B cell (primary cell): ENCODE data around the gene KIAA1217. TPM values are rescaled to one million over a fixed set of nuclear protein-coding genes. Genes with fewer than 3 reads are reported as not detected.

ENCODE experiments used
- ATAC-seq: fragments of 200-7000 bp; cut with Tn5 transposase; one replicate; pipeline ENCODE4 v1.10.0; 2021; ENCODE audit warnings: low read depth, mild to moderate bottlenecking, moderate number of reproducible peaks, moderate library complexity
- CTCF ChIA-PET: fragments of 350-600 bp; sonication (Branson Sonifier 250); formaldehyde crosslinking; loops from one replicate; lab custom pipeline; 2021; ENCODE audit warnings: antibody characterized with exemption, inconsistent platforms; lab: Charles Lee
- POLR2A ChIA-PET: fragments of 350-600 bp; sonication (Branson Sonifier 250); formaldehyde crosslinking; loops from one replicate; lab custom pipeline; 2021; ENCODE audit warnings: antibody characterized with exemption; lab: Charles Lee
- DNase-seq: peaks from one replicate; pipeline ENCODE4 v3.0.0; 2013
- H2AFZ ChIP-seq: 2 replicates; pipeline ENCODE4 v1.6.1; 2012; ENCODE audit warnings: mild to moderate bottlenecking, low read depth, low read length; ENCODE audit not compliant: insufficient read depth, poor library complexity, severe bottlenecking
- H3K27ac ChIP-seq, 2 donors: 1 replicate in 1 of 2; 2 replicates in 1 of 2; pipeline ENCODE4 v1.5.1; 2012 to 2013; ENCODE audit warnings: low read length in 2 of 2, mild to moderate bottlenecking in 2 of 2, moderate library complexity in 1 of 2
- H3K27me3 ChIP-seq, 4 experiments: fragments of 200-600 bp in 1 of 4; sonication (generic) in 1 of 4; replicated peaks in 1 of 4; 1 replicate in 2 of 4; 2 replicates in 2 of 4; pipeline versions ENCODE4 v1.6.1 to v1.7.0; 2013 to 2016; ENCODE audit warnings: low read length in 3 of 4, mild to moderate bottlenecking in 2 of 4, mixed read lengths in 1 of 4, moderate library complexity in 1 of 4; ENCODE audit not compliant: insufficient read depth in 4 of 4, control insufficient read depth in 3 of 4; ENCODE audit errors: control extremely low read depth in 1 of 4
- H3K36me3 ChIP-seq, 2 experiments: replicated peaks in 1 of 2; 1 replicate in 1 of 2; 2 replicates in 1 of 2; pipeline versions ENCODE4 v1.6.1 to v1.7.1; 2013; ENCODE audit warnings: low read length in 1 of 2; ENCODE audit not compliant: insufficient read depth in 2 of 2, control insufficient read depth in 1 of 2; ENCODE audit errors: control extremely low read depth in 1 of 2, extremely low read depth in 1 of 2
- H3K4me1 ChIP-seq, 2 donors: fragments of 200-600 bp in 1 of 2; sonication (generic) in 1 of 2; 1 replicate in 1 of 2; 2 replicates in 1 of 2; pipeline versions ENCODE4 v1.5.1 to v1.6.1; 2013 to 2017; ENCODE audit warnings: low read length in 2 of 2; ENCODE audit not compliant: control insufficient read depth in 2 of 2, insufficient read depth in 2 of 2
- H3K4me2 ChIP-seq: replicated peaks from 2 replicates; pipeline ENCODE3; 2012; ENCODE audit warnings: mild to moderate bottlenecking, low read depth, low read length; ENCODE audit not compliant: poor library complexity, severe bottlenecking
- H3K4me3 ChIP-seq, 5 experiments: fragments of 200-600 bp in 1 of 5; sonication (generic) in 1 of 5; 1 replicate in 3 of 5; 2 replicates in 2 of 5; pipeline versions ENCODE4 v1.5.1 to v1.7.0; 2011 to 2016; ENCODE audit warnings: low read length in 4 of 5, mild to moderate bottlenecking in 4 of 5, low read depth in 2 of 5, control low read depth in 1 of 5, moderate library complexity in 1 of 5; ENCODE audit not compliant: insufficient read depth in 1 of 5; ENCODE audit errors: control extremely low read depth in 1 of 5, extremely low read depth in 1 of 5
- H3K79me2 ChIP-seq: fragments of 200-600 bp; sonication (generic); one replicate; pipeline ENCODE4 v1.6.0; 2016; ENCODE audit warnings: low read length; ENCODE audit not compliant: control insufficient read depth, insufficient read depth
- H3K9ac ChIP-seq: fragments of 200-600 bp; sonication (generic); 2 replicates; pipeline ENCODE4 v1.6.1; 2017; ENCODE audit warnings: mild to moderate bottlenecking, low read length, moderate library complexity
- H3K9me3 ChIP-seq, 3 donors: one replicate each; pipeline versions ENCODE4 v1.6.1 to v1.7.1; 2013; ENCODE audit warnings: low read length in 2 of 3; ENCODE audit not compliant: control insufficient read depth in 2 of 3, insufficient read depth in 1 of 3; ENCODE audit errors: control extremely low read depth in 1 of 3
- H4K20me1 ChIP-seq: 2 replicates; pipeline ENCODE4 v1.6.0; 2012; ENCODE audit warnings: mild to moderate bottlenecking, low read length; ENCODE audit not compliant: insufficient read depth, control insufficient read depth, poor library complexity, severe bottlenecking
- H3K27ac Mint-ChIP-seq: one replicate; pipeline ENCODE4 v1.8.0; 2021; ENCODE audit warnings: mixed read lengths
- H3K27me3 Mint-ChIP-seq: one replicate; pipeline ENCODE4 v1.8.0; 2021; ENCODE audit warnings: mixed read lengths
- H3K4me1 Mint-ChIP-seq: one replicate; pipeline ENCODE4 v1.8.0; 2021; ENCODE audit warnings: mixed read lengths
- H3K4me3 Mint-ChIP-seq: one replicate; pipeline ENCODE4 v1.8.0; 2021; ENCODE audit warnings: mixed read lengths
- H3K9me3 Mint-ChIP-seq: one replicate; pipeline ENCODE4 v1.8.0; 2022; ENCODE audit warnings: mixed read lengths; ENCODE audit not compliant: insufficient read depth
- EZH2 ChIP-seq: IDR thresholded peaks from 2 replicates; pipeline ENCODE4 v1.6.1; 2012; ENCODE audit warnings: borderline replicate concordance, low read depth, mild to moderate bottlenecking, moderate library complexity, low read length; ENCODE audit not compliant: insufficient read depth, poor library complexity, severe bottlenecking
- WGBS: methylation state at CpG from one replicate; pipeline ENCODE4 v1.1.5; 2013; ENCODE audit warnings: missing lambda C conversion rate; ENCODE audit not compliant: insufficient coverage; 5-methylcytosine and 5-hydroxymethylcytosine counted together
- intact Hi-C: fragments of 100-400 bp; cut with micrococcal nuclease; formaldehyde crosslinking; loops from one replicate; pipeline ENCODE4 v1.10.0; 2022
- polyA plus RNA-seq: library from polyadenylated mRNA; depleted of rRNA; stranded (reverse); fragments of >200 nt; gene quantifications from 2 replicates; pipeline ENCODE4 v1.2.3, GENCODE V29; 2012
- total RNA-seq, 2 donors: library from RNA; stranded (reverse); fragments of 120-200 nt in 1 of 2; gene quantifications; 1 replicate in 1 of 2; 2 replicates in 1 of 2; pipeline versions ENCODE4 v1.2.3 to v1.2.4, GENCODE V29; 2013 to 2022
- TF ChIP-seq, protein P1 (sequence below): fragments of 200-600 bp; IDR thresholded peaks from one replicate; pipeline ENCODE4 v1.8.0; 2022; ENCODE audit warnings: antibody characterized with exemption, mild to moderate bottlenecking

The KIAA1217 gene
- total and polyA plus RNA-seq, 2 donors (not counting 1 experiment from before 2014, with no cell fraction given): 0.67 TPM; not detected in 1

DNA sequence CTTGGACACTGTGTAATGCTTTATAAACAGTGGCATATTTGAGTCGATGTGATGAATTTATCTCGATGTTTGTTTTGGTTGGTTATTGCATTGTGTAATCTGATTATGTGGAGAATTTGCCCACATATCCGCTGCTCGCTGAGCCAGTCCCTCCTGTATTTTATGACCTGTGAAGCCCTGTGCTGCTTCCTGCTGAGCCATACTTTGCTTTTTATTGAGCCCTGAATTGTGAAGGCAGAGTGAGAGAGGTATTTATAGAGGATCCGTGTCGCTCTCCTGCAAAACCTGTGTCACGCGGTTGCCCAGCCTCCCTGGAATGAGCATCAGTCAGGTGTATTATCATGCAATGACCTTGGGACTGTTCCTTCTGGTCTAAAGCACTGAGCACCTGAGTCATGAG is 261.1 kb downstream of the KIAA1217 start:
- H3K9me3 Mint-ChIP-seq: peaks cover 2% of the 10 kb centered on the region
- no peaks in the 10 kb centered on the region for H3K27me3 ChIP-seq
- H3K4me3 Mint-ChIP-seq: no peak overlapping the region
- H3K27ac ChIP-seq: no peak overlapping the region
- H3K4me1 Mint-ChIP-seq: no peaks in the 10 kb centered on the region
- TF ChIP-seq, protein P1, sequence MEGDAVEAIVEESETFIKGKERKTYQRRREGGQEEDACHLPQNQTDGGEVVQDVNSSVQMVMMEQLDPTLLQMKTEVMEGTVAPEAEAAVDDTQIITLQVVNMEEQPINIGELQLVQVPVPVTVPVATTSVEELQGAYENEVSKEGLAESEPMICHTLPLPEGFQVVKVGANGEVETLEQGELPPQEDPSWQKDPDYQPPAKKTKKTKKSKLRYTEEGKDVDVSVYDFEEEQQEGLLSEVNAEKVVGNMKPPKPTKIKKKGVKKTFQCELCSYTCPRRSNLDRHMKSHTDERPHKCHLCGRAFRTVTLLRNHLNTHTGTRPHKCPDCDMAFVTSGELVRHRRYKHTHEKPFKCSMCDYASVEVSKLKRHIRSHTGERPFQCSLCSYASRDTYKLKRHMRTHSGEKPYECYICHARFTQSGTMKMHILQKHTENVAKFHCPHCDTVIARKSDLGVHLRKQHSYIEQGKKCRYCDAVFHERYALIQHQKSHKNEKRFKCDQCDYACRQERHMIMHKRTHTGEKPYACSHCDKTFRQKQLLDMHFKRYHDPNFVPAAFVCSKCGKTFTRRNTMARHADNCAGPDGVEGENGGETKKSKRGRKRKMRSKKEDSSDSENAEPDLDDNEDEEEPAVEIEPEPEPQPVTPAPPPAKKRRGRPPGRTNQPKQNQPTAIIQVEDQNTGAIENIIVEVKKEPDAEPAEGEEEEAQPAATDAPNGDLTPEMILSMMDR: no peak
- no peak for TF ChIP-seq EZH2
- 97% methylated on average over 8 of the region's 8 CpGs for WGBS
- intact Hi-C loops: no loop called here
- H2AFZ ChIP-seq: no peak overlapping the region
- no peaks in the 10 kb centered on the region for H3K79me2 ChIP-seq
- no peaks in the 10 kb centered on the region for H3K36me3 ChIP-seq
- H4K20me1 ChIP-seq: no peaks in the 10 kb centered on the region
- ChIA-PET CTCF (no interaction called here), POLR2A (no interaction called here)
- DNase-seq (no peak), ATAC-seq (no peak)
- no peak overlapping the region for H3K9ac ChIP-seq
- H3K4me1 ChIP-seq: no peaks in the 10 kb centered on the region
- H3K27me3 Mint-ChIP-seq: no peaks in the 10 kb centered on the region
- no peak overlapping the region for H3K4me3 ChIP-seq
- no peak overlapping the region for H3K27ac Mint-ChIP-seq
- peaks cover 0 to 10% (median 0%) of the 10 kb centered on the region in 3 donors for H3K9me3 ChIP-seq
- no peak overlapping the region for H3K4me2 ChIP-seq

DNA sequence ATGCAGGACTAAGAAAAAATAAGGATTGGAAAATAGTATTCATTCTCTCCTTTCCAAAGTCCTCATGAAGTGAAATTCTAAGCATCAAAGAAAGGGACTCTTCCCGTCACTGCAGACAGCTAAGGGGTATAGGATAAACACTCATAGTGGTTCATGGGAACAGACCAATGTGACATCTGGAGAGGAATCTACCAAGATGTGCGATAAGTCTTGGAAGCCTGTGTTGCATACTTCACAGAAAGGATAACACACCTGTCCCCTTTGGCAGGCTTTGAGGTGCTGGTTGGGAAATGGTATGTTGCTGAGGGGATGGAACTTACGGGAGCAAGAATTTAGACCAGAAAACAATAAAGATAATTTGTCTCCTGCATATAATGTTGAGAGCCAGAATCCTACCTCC is 266.7 kb downstream of the KIAA1217 start:
- no peak overlapping the region for H3K4me2 ChIP-seq
- 67% methylated on average over 1 of the region's 3 CpGs for WGBS
- no peaks in the 10 kb centered on the region for H3K4me1 Mint-ChIP-seq

More for the DNA sequence above, 266.7 kb downstream of the KIAA1217 start:
- H3K9me3 Mint-ChIP-seq: peaks cover 7% of the 10 kb centered on the region
- no peak overlapping the region for H2AFZ ChIP-seq
- no peaks in the 10 kb centered on the region for H3K36me3 ChIP-seq
- POLR2A ChIA-PET: no interaction called here
- CTCF ChIA-PET: no interaction called here
- no peak overlapping the region for H3K27ac ChIP-seq
- H3K4me3 ChIP-seq: no peak overlapping the region
- intact Hi-C loops: no loop called here
- TF ChIP-seq, protein P1: no peak
- TF ChIP-seq EZH2: no peak
- ATAC-seq: no peak
- H3K27me3 Mint-ChIP-seq: no peaks in the 10 kb centered on the region
- no peaks in the 10 kb centered on the region for H3K27me3 ChIP-seq
- no peaks in the 10 kb centered on the region for H3K79me2 ChIP-seq
- no peak overlapping the region for H3K9ac ChIP-seq
- no peaks in the 10 kb centered on the region for H4K20me1 ChIP-seq
- DNase-seq: no peak
- no peak overlapping the region for H3K4me3 Mint-ChIP-seq
- H3K9me3 ChIP-seq: peaks cover 0 to 10% (median 0%) of the 10 kb centered on the region in 3 donors
- no peaks in the 10 kb centered on the region for H3K4me1 ChIP-seq
- no peak overlapping the region for H3K27ac Mint-ChIP-seq
